Measurements from ENCODE around the gene RAB8B. TPM values are rescaled to one million over a fixed set of nuclear protein-coding genes. Genes with fewer than 3 reads are reported as not detected.
"Not testable (repeated sequence)": the region's sequence is repeated elsewhere in the genome, so short reads cannot be mapped to it uniquely, and the experiment has no call there.

RAB8B gene
- total RNA-seq, 4 donors from 2014 or later: 18.7 to 41.0 (median 35.5) TPM

GRCh38 chr15:63233667-63234423 lies 44.4 kb downstream of the RAB8B start:
- Histone ChIP-seq H3K27me3 (no peaks in the 10 kb centered on the region), H3K4me3 (no peak overlapping the region), H3K27ac (replicated peaks in 1 of 4) (peak overlapping the region; percentile 38 to 69 (median 60)), H3K36me3 (no peaks in the 10 kb centered on the region), H3K4me1 (peaks cover 29 to 48% (median 37%) of the 10 kb centered on the region in 4 donors), H3K9me3 (no peaks in the 10 kb centered on the region)
- DNase-seq (ENCODE audit: extremely low spot score): no peak
- no peak for TF ChIP-seq POLR2A (IDR thresholded peaks at IDR 0.05; ENCODE audit: low read depth)
- TF ChIP-seq POLR2AphosphoS5 (IDR thresholded peaks at IDR 0.05): no peak
- TF ChIP-seq, protein P1, sequence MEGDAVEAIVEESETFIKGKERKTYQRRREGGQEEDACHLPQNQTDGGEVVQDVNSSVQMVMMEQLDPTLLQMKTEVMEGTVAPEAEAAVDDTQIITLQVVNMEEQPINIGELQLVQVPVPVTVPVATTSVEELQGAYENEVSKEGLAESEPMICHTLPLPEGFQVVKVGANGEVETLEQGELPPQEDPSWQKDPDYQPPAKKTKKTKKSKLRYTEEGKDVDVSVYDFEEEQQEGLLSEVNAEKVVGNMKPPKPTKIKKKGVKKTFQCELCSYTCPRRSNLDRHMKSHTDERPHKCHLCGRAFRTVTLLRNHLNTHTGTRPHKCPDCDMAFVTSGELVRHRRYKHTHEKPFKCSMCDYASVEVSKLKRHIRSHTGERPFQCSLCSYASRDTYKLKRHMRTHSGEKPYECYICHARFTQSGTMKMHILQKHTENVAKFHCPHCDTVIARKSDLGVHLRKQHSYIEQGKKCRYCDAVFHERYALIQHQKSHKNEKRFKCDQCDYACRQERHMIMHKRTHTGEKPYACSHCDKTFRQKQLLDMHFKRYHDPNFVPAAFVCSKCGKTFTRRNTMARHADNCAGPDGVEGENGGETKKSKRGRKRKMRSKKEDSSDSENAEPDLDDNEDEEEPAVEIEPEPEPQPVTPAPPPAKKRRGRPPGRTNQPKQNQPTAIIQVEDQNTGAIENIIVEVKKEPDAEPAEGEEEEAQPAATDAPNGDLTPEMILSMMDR (IDR thresholded peaks at IDR 0.05): no peak
- no peak for TF ChIP-seq EP300 (IDR thresholded peaks at IDR 0.05)
- intact Hi-C loops (cut with DNase I): no loop called here
- WGBS: 37% methylated on average over 5 of the region's 5 CpGs

GRCh38 chr15:63234451-63234870 lies 45.1 kb downstream of the RAB8B start:
- intact Hi-C loops (cut with DNase I): no loop called here
- Histone ChIP-seq H3K9me3 (no peaks in the 10 kb centered on the region), H3K4me3 (no peak overlapping the region), H3K27ac (replicated peaks in 1 of 4) (peak overlapping the region; percentile 38 to 69 (median 60)), H3K4me1 (peaks cover 31 to 54% (median 40%) of the 10 kb centered on the region in 4 donors), H3K36me3 (no peaks in the 10 kb centered on the region), H3K27me3 (no peaks in the 10 kb centered on the region)
- WGBS: 64% methylated on average over 5 of the region's 5 CpGs
- TF ChIP-seq POLR2A (IDR thresholded peaks at IDR 0.05; ENCODE audit: low read depth) (no peak), POLR2AphosphoS5 (IDR thresholded peaks at IDR 0.05) (peak in 1 of 2 donors; percentile 29)
- DNase-seq (ENCODE audit: extremely low spot score): no peak

DNA sequence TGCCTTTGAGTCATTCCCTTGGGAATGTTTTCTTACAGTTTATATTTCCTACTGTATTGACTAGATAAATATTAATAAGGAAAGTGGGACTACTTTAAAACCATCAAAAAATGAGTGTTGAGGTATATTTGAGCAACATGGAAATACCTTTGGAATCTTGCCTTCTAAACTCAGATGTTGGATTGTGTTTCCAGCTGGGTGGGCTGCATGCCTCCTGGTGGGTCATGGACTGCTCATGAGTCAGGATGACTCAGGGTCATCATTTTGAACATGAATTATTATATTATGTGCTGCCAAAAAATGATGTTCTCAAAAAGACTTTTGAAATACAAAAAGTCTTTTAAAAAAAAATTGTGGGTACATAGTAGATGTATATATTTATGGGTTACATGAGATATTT lies 46.9 kb downstream of the RAB8B start:
- no peaks in the 10 kb centered on the region for H3K9me3 ChIP-seq
- H3K27ac ChIP-seq (replicated peaks in 1 of 4): no peak overlapping the region
- no peak overlapping the region for H3K4me3 ChIP-seq
- no peak for DNase-seq (ENCODE audit: extremely low spot score)
- TF ChIP-seq POLR2AphosphoS5 (IDR thresholded peaks at IDR 0.05) (peak in 1 of 2 donors; percentile 24), POLR2A (IDR thresholded peaks at IDR 0.05; ENCODE audit: low read depth) (no peak)
- TF ChIP-seq, protein P1 (IDR thresholded peaks at IDR 0.05): no peak
- no peaks in the 10 kb centered on the region for H3K36me3 ChIP-seq
- H3K27me3 ChIP-seq: no peaks in the 10 kb centered on the region
- H3K4me1 ChIP-seq: peaks cover 31 to 58% (median 49%) of the 10 kb centered on the region in 4 donors
- intact Hi-C loops (cut with DNase I): no loop called here

- H3K27ac ChIP-seq (replicated peaks in 1 of 4); H3K36me3 ChIP-seq; H3K27me3 ChIP-seq; DNase-seq (ENCODE audit: extremely low spot score); H3K9me3 ChIP-seq; H3K4me3 ChIP-seq; intact Hi-C loops (cut with DNase I): not testable (repeated sequence)
- peaks cover 31 to 55% (median 51%) of the 10 kb centered on the region in 4 donors for H3K4me1 ChIP-seq
- WGBS: 78% methylated on average over 1 of the region's 1 CpG
Measured at GRCh38 chr15:63237086-63237485, 47.7 kb downstream of the RAB8B start.

DNA sequence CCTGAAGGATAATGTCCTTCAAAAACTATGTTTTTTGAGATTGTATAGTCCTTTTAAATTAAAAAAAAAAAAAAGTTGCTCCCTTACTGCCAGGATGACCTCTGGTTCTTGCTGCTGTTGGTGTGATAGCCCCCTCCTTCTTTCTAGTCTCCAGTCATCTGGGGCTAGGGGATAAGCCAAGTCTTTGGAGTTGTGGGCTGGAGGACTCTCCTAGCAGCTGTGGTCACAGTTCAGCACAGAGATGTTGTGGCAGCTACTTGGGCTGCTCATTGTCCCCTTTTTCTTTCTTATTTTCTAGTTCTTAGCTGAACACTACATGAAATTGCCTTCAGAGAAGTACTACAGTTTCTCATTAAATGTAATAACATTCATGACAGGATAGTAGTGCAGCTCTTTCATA lies 48.8 kb downstream of the RAB8B start:
- no peak for DNase-seq (ENCODE audit: extremely low spot score)
- H3K27me3 ChIP-seq: no peaks in the 10 kb centered on the region
- no peak overlapping the region for H3K4me3 ChIP-seq
- H3K36me3 ChIP-seq: no peaks in the 10 kb centered on the region
- H3K9me3 ChIP-seq: no peaks in the 10 kb centered on the region
- intact Hi-C loops (cut with DNase I): no loop called here
- H3K4me1 ChIP-seq: peaks cover 31 to 63% (median 60%) of the 10 kb centered on the region in 4 donors
- peak overlapping the region in 1 of 4 donors; percentile 36 for H3K27ac ChIP-seq (replicated peaks in 1 of 4)
- TF ChIP-seq POLR2AphosphoS5 (IDR thresholded peaks at IDR 0.05) (no peak), POLR2A (IDR thresholded peaks at IDR 0.05; ENCODE audit: low read depth) (no peak), EP300 (IDR thresholded peaks at IDR 0.05) (no peak)
- TF ChIP-seq, protein P1 (IDR thresholded peaks at IDR 0.05): no peak
